Measurements from ENCODE around the gene ZNF524.
"Not testable (repeated sequence)": the region's sequence is repeated elsewhere in the genome, so short reads cannot be mapped to it uniquely, and the experiment has no call there.

ZNF524 gene

GRCh38 chr19:55579766-55580621 lies 20.1 kb upstream of the ZNF524 start:
- Histone ChIP-seq H4K20me1 (peaks cover 0 to 38% (median 20%) of the 10 kb centered on the region in 11 experiments; a peak in 13 of 22 replicates), H3K27me3 (no peaks in the 10 kb centered on the region), H3K4me3 (peak overlapping the region; percentile 69 to 94 (median 82)), H3K4me2 (peak overlapping the region; percentile 75 to 94 (median 90)), H3K36me3 (peaks cover 25 to 44% (median 36%) of the 10 kb centered on the region in 11 experiments), H3K4me1 (peaks cover 15 to 27% (median 23%) of the 10 kb centered on the region in 10 experiments; a peak in 19 of 20 replicates), H3K9ac (peak overlapping the region; percentile 84 to 94 (median 89)), H3K9me3 (replicated peaks in 1 of 11) (no peaks in the 10 kb centered on the region), H3K27ac (peak overlapping the region; percentile 71 to 90 (median 85))
- TF ChIP-seq Cebpa-rat (IDR thresholded peaks at IDR 0.05), result no peak

DNA sequence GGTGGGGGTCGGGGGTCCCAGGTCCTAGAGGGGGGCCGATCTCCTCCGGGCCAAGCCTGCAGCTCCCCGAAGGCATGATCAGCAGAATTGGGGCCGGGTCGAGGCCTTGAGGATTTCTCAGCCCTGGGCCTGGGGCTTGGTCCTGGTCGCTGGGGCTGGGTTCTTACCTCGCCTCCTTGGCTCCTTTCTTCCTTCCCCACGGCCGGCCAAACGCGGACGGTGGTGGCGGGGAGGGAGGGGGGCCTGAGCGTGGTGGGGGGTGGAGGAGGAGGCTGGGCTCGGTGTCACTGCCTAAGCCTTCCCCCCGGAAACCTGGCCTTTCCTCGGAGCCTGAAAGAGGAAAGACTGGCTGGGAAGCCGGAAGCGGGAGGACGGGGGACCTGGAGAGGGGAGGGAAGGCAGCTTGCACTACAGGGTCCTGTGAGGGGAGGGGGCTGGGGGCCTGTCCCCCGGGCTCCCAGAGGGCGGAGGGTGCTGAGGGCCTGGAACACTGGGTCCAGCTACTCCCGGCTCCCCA lies 19.4 kb upstream of the ZNF524 start, which contains the start of gene ZNF579:
ZNF579 (minus strand) TSS at position 221 of the 517 bp plus-strand sequence. CDS start 1,209 bp downstream, outside the sequence.
- H3K4me1 ChIP-seq, result peaks cover 16 to 33% (median 29%) of the 10 kb centered on the region in 10 experiments; a peak in 19 of 20 replicates
- no peaks in the 10 kb centered on the region for H3K27me3 ChIP-seq
- H3K27ac ChIP-seq, result peak within 1 kb of the TSS; percentile 71 to 90 (median 85)
- H3K4me3 ChIP-seq, result peak within 1 kb of the TSS; percentile 69 to 94 (median 82)
- H4K20me1 ChIP-seq, result peaks cover 0 to 38% (median 20%) of the 10 kb centered on the region in 11 experiments; a peak in 13 of 22 replicates
- TF ChIP-seq Cebpa-rat (IDR thresholded peaks at IDR 0.05), result no peak
- no peaks in the 10 kb centered on the region for H3K9me3 ChIP-seq (replicated peaks in 1 of 11)
- H3K4me2 ChIP-seq, result peak within 1 kb of the TSS; percentile 75 to 94 (median 90)
- H3K36me3 ChIP-seq, result peaks cover 25 to 39% (median 36%) of the 10 kb centered on the region in 11 experiments
- H3K9ac ChIP-seq, result peak within 1 kb of the TSS; percentile 84 to 94 (median 89)

DNA sequence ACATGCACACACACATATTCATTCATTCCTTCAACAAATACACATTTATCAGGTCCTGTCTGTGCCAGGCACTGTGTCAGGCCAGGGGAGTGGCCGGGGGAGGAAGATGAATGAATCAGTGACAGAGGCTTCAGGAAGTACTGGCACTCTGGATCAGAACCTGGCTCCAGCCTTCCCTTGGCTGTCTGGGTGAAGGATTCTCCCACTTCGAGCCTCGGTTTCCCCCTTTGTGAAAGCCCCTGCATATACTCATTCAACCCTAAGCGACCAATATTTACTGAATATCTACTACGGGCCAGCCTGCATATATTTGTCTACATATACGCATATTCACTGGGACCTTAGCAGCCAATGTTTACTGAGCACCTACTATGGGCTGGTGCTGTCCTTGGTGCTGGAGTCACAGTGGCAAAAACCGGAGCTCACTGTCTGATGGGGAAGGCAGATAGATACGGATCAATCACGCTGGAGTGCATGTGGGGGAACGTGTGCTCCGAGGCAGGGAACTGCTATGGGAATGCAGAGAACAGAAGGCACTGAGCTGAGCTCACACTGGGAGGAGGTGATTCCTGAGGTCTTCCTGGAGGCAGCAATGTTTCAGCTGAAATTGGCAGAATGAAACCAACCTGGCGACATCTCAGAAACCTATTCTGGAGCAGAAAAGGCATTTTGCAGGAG lies 18.8 kb upstream of the ZNF524 start:
- Histone ChIP-seq H3K4me2 (peak overlapping the region; percentile 71 to 94 (median 86)), H3K36me3 (peaks cover 25 to 33% (median 31%) of the 10 kb centered on the region in 11 experiments), H3K27ac (peak overlapping the region; percentile 71 to 90 (median 85); a peak in 21 of 22 replicates), H4K20me1 (peaks cover 0 to 36% (median 20%) of the 10 kb centered on the region in 11 experiments; a peak in 13 of 22 replicates), H3K27me3 (no peaks in the 10 kb centered on the region), H3K9ac (peak overlapping the region; percentile 84 to 94 (median 89)), H3K9me3 (replicated peaks in 1 of 11) (no peaks in the 10 kb centered on the region), H3K4me1 (peaks cover 21 to 39% (median 35%) of the 10 kb centered on the region in 10 experiments), H3K4me3 (peak overlapping the region; percentile 69 to 94 (median 82))
- TF ChIP-seq Cebpa-rat (IDR thresholded peaks at IDR 0.05), result no peak

DNA sequence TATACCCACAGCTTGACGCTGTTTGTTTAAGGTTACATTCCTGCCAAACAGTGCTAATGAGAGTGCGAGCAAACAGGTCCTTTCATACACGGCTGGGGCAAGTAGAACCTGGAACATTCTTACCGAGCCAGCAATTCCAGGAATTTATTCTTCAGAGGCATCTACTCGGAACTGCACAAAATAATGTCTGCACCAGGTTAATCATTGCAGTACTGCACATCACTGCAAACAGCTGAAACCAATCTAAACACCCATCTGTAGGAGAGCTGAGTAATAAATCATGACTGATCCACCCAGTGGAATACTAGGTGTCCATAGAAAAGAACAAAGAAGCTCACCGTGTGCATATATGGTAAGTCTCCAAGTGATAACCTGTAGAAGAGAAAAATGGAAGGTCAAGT lies 18.3 kb upstream of the ZNF524 start:
- Histone ChIP-seq H4K20me1 (peaks cover 0 to 30% (median 18%) of the 10 kb centered on the region in 11 experiments; a peak in 13 of 22 replicates), H3K4me2 (peak overlapping the region in 7 of 11 experiments; percentile 71 to 94 (median 84); a peak in 9 of 22 replicates), H3K27me3 (no peaks in the 10 kb centered on the region), H3K9me3 (replicated peaks in 1 of 11) (no peaks in the 10 kb centered on the region), H3K4me3 (no peak overlapping the region; a peak in 1 of 20 replicates), H3K27ac (no peak overlapping the region), H3K36me3 (peaks cover 22 to 28% (median 26%) of the 10 kb centered on the region in 11 experiments), H3K9ac (no peak overlapping the region), H3K4me1 (peaks cover 27 to 44% (median 40%) of the 10 kb centered on the region in 10 experiments)
- no peak for TF ChIP-seq Cebpa-rat (IDR thresholded peaks at IDR 0.05)

DNA sequence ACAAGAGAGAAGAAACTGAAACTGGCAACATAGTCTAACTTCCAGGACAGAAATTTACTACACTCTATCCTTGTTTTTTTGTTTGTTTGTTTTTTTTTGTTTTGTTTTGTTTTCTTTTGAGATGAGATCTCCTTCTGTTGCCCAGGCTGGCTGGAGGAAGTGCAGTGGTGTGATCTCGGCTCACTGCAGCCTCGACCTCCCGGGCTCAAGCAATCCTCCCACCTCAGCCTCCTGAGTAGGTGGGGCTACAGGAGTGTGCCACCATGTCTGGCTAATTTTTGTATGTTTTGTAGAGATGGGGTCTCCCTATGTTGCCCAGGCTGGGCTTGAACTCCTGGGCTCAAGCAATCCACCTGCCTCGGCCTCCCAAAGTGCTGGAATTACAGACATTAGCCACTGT lies 17.8 kb upstream of the ZNF524 start:
- not testable (repeated sequence) for H3K9me3 ChIP-seq (replicated peaks in 1 of 11); H3K27me3 ChIP-seq; H3K4me2 ChIP-seq; H3K27ac ChIP-seq; H3K9ac ChIP-seq; H3K4me3 ChIP-seq
- Histone ChIP-seq H3K36me3 (peaks cover 18 to 23% (median 21%) of the 10 kb centered on the region in 11 experiments), H3K4me1 (peaks cover 29 to 49% (median 44%) of the 10 kb centered on the region in 10 experiments), H4K20me1 (peaks cover 0 to 26% (median 13%) of the 10 kb centered on the region in 11 experiments; a peak in 12 of 22 replicates)

DNA sequence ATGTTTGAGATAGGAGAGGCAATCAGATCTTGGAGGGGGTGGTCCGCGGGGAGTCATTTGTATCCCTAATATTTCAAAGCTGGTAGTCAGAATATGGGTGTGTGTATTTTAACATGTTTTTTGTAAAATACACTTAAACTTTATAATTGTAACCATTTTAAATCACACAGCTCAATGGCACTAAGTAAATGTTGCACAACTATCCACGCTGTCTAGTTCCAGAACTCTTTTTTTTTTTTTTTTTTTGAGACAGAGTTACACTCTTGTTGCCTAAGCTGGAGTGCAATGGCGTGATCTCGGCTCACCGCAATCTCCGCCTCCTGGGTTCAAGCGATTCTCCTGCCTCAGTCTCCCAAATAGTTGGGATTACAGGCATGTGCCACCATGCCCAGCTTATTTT lies 16.2 kb upstream of the ZNF524 start:
- H3K4me1 ChIP-seq, result peaks cover 30 to 61% (median 50%) of the 10 kb centered on the region in 10 experiments
- not testable (repeated sequence) for H3K4me2 ChIP-seq; H3K4me3 ChIP-seq; H3K27ac ChIP-seq; H3K36me3 ChIP-seq; H3K9ac ChIP-seq; H3K9me3 ChIP-seq (replicated peaks in 1 of 11); H3K27me3 ChIP-seq
- peaks cover 0 to 12% (median 8%) of the 10 kb centered on the region in 11 experiments; a peak in 11 of 22 replicates for H4K20me1 ChIP-seq

GRCh38 chr19:55584871-55585270 lies 15.2 kb upstream of the ZNF524 start:
- Histone ChIP-seq H3K27me3 (no peaks in the 10 kb centered on the region), H3K4me3 (no peak overlapping the region), H4K20me1 (peaks cover 0 to 2% (median 0%) of the 10 kb centered on the region in 11 experiments; a peak in 2 of 22 replicates), H3K36me3 (no peaks in the 10 kb centered on the region), H3K9ac (peak overlapping the region in 2 of 11 experiments; percentile 73 to 79; a peak in 5 of 22 replicates), H3K4me2 (peak overlapping the region in 6 of 11 experiments; percentile 84 to 98 (median 92); a peak in 11 of 22 replicates), H3K9me3 (replicated peaks in 1 of 11) (no peaks in the 10 kb centered on the region), H3K27ac (peak overlapping the region in 6 of 11 experiments; percentile 72 to 86 (median 82); a peak in 9 of 22 replicates), H3K4me1 (peaks cover 23 to 54% (median 41%) of the 10 kb centered on the region in 10 experiments)
- TF ChIP-seq Cebpa-rat (IDR thresholded peaks at IDR 0.05), result no peak

DNA sequence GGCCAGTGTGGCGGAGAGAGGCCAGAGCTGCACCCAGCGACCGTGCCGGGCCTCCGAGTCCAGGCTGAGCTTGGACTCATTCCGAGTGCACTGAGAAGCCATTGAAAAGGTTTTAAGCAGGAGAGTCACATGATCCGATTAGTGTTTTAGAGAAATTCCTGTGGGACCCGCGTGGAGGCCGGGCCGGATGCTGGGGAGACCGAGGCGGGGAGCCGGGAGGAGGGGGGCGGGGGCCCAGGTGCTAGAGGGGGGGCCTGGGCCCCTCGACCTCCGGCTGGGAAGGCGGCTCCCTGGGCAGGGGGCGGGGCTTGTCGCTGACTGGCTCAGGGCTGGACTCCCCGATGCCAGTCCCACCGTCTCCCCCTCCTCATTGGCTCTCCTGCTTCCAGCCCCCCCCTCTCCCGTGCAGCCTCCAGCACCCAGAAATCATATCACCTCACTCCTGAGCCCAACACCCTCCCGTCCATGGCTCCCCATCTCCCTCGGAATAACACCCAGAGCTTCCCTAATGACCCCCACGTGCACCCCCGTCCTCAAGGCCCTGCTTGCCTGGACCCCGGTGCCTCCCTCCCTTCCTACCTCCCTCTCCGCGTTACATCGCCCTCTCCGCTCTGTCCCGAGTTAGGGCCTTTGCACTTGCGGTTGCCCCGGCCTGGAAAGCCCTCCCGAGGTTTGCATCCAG lies 14.3 kb upstream of the ZNF524 start:
- H3K27ac ChIP-seq, result peak overlapping the region in 8 of 11 experiments; percentile 56 to 86 (median 78); a peak in 16 of 22 replicates

More for the DNA sequence above, 14.3 kb upstream of the ZNF524 start:
- Histone ChIP-seq H3K4me1 (peaks cover 23 to 53% (median 41%) of the 10 kb centered on the region in 10 experiments), H3K9ac (peak overlapping the region in 10 of 11 experiments; percentile 38 to 79 (median 62); a peak in 18 of 22 replicates), H3K27me3 (no peaks in the 10 kb centered on the region), H3K4me2 (peak overlapping the region; percentile 84 to 98 (median 92)), H3K4me3 (peak overlapping the region; percentile 48 to 70 (median 55)), H4K20me1 (no peaks in the 10 kb centered on the region), H3K9me3 (replicated peaks in 1 of 11) (no peaks in the 10 kb centered on the region), H3K36me3 (peaks cover 0 to 6% (median 0%) of the 10 kb centered on the region in 11 experiments; a peak in 1 of 22 replicates)
- TF ChIP-seq Cebpa-rat (IDR thresholded peaks at IDR 0.05), result no peak
